AG04450 (cell line): ENCODE measurements around the gene HOXC10. TPM values are rescaled to one million over a fixed set of nuclear protein-coding genes. Genes with fewer than 3 reads are reported as not detected.

Experiments
- CTCF ChIA-PET: fragments of 300-600, 350-600 bp; formaldehyde crosslinking; extraction: SDS; loops from one replicate; lab custom pipeline; 2022; ENCODE audit warnings: antibody characterized with exemption, inconsistent platforms; lab: Charles Lee
- POLR2A ChIA-PET: fragments of 350-600 bp; formaldehyde crosslinking; extraction: SDS; loops from one replicate; lab custom pipeline; 2021; ENCODE audit warnings: antibody characterized with exemption, inconsistent platforms; lab: Yijun Ruan, JAX
- DNase-seq: peaks from one replicate; pipeline ENCODE4 v3.0.0-alpha.2; 2011; ENCODE audit warnings: low read depth, low spot score
- H3K27ac ChIP-seq: one replicate; pipeline ENCODE4 v1.5.1; 2012; ENCODE audit warnings: low read depth, low read length, control low read depth
- H3K27me3 ChIP-seq: one replicate; pipeline ENCODE4 v1.6.0; 2012; ENCODE audit warnings: low read length; ENCODE audit not compliant: control insufficient read depth, insufficient read depth
- H3K4me3 ChIP-seq: 2 replicates; pipeline ENCODE4 v1.5.1; 2011; ENCODE audit warnings: mild to moderate bottlenecking, low read depth, low read length, control low read depth
- H3K9me3 ChIP-seq: 2 replicates; pipeline ENCODE4 v1.5.1; 2012; ENCODE audit warnings: low read length; ENCODE audit not compliant: control insufficient read depth, insufficient read depth
- polyA plus RNA-seq: library from polyadenylated mRNA; depleted of rRNA; stranded (reverse); fragments of >200 nt; gene quantifications from 2 replicates; pipeline ENCODE4 v1.2.3, GENCODE V29; 2011
- TF ChIP-seq, protein P1 (sequence below): IDR thresholded peaks from 2 replicates; pipeline ENCODE4 v1.5.1; 2011; ENCODE audit warnings: low read depth, low read length, control low read depth, inconsistent platforms

HOXC10 gene
- polyA plus RNA-seq, 1 experiment, result not detected

GRCh38 chr12:53991077-53991460 lies 6.1 kb downstream of the HOXC10 start:
- peaks cover 8% of the 10 kb centered on the region; the same call in 1 of the 2 replicates for H3K9me3 ChIP-seq
- ChIA-PET CTCF (interaction anchor here (1.0 to 2.3 kb wide), 3 partner anchors 15 to 234 kb away, joined by 3 to 8 read pairs (median 3); no protein-coding TSS in a partner anchor), POLR2A (no interaction called here)
- H3K4me3 ChIP-seq, result no peak overlapping the region
- no peak overlapping the region for H3K27ac ChIP-seq
- no peak for DNase-seq
- TF ChIP-seq, protein P1, sequence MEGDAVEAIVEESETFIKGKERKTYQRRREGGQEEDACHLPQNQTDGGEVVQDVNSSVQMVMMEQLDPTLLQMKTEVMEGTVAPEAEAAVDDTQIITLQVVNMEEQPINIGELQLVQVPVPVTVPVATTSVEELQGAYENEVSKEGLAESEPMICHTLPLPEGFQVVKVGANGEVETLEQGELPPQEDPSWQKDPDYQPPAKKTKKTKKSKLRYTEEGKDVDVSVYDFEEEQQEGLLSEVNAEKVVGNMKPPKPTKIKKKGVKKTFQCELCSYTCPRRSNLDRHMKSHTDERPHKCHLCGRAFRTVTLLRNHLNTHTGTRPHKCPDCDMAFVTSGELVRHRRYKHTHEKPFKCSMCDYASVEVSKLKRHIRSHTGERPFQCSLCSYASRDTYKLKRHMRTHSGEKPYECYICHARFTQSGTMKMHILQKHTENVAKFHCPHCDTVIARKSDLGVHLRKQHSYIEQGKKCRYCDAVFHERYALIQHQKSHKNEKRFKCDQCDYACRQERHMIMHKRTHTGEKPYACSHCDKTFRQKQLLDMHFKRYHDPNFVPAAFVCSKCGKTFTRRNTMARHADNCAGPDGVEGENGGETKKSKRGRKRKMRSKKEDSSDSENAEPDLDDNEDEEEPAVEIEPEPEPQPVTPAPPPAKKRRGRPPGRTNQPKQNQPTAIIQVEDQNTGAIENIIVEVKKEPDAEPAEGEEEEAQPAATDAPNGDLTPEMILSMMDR, result no peak
- peaks cover 97% of the 10 kb centered on the region for H3K27me3 ChIP-seq

DNA sequence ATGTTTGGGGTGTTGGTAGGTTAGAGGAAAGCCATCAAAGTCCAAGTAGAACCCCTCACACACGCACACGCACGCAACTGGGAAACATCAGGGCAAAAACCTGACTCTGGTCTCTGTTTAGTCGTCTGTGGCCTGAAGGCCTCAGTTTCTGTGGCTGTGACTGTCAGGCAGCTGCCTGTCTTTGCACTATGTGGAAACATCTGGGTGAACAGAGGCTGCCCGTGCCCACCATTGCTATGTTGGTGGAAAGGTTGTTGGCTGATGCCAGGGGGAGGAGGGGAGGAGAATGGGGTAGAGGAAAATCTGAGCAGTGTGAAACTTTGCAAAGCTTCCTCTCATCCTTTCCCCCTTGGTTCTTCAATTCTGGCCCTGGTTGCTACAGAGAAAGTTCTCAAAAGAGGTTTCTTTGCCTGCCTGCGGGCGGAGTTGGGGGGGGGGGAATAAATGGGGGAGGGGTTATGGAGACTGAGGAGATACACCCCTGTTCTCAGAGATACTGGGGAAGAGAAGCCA lies 7.5 kb downstream of the HOXC10 start:
- TF ChIP-seq, protein P1, result no peak
- POLR2A ChIA-PET, result no interaction called here
- no peak overlapping the region for H3K27ac ChIP-seq
- CTCF ChIA-PET, result interaction anchor here (2.3 kb wide), 1 partner anchor 13 kb away, joined by 8 read pairs; no protein-coding TSS in a partner anchor
- H3K27me3 ChIP-seq, result peaks cover 97% of the 10 kb centered on the region
- peaks cover 8% of the 10 kb centered on the region; the same call in 1 of the 2 replicates for H3K9me3 ChIP-seq
- no peak overlapping the region for H3K4me3 ChIP-seq
- no peak for DNase-seq

GRCh38 chr12:53993162-53994008 lies 8.4 kb downstream of the HOXC10 start:
- POLR2A ChIA-PET, result no interaction called here
- peaks cover 97% of the 10 kb centered on the region for H3K27me3 ChIP-seq
- CTCF ChIA-PET, result interaction anchor here (1.0 to 1.2 kb wide), 2 partner anchors 198 to 221 kb away, joined by 3 read pairs; no protein-coding TSS in a partner anchor
- no peak for DNase-seq
- TF ChIP-seq, protein P1, result no peak
- H3K4me3 ChIP-seq, result no peak overlapping the region
- peaks cover 8% of the 10 kb centered on the region; the same call in 1 of the 2 replicates for H3K9me3 ChIP-seq
- H3K27ac ChIP-seq, result no peak overlapping the region

- TF ChIP-seq, protein P1, result no peak
- no peak for DNase-seq
- no peak overlapping the region for H3K4me3 ChIP-seq
- H3K27ac ChIP-seq, result no peak overlapping the region
- ChIA-PET POLR2A (no interaction called here), CTCF (interaction anchor here (1.0 to 1.2 kb wide), 2 partner anchors 197 to 220 kb away, joined by 3 read pairs; no protein-coding TSS in a partner anchor)
- H3K9me3 ChIP-seq, result peaks cover 8% of the 10 kb centered on the region; the same call in 1 of the 2 replicates
- H3K27me3 ChIP-seq, result peaks cover 97% of the 10 kb centered on the region
These were observed 9.0 kb downstream of the HOXC10 start for GRCh38 chr12:53994009-53994263.
